Placental pericyte (primary cell): Measurements from ENCODE around the gene POT1. TPM values are rescaled to one million over a fixed set of nuclear protein-coding genes. Genes with fewer than 3 reads are reported as not detected.

ENCODE experiments used
- total RNA-seq: library from RNA; depleted of rRNA; stranded (reverse); fragments of >200 nt; gene quantifications from 2 replicates; pipeline ENCODE4 v1.2.3, GENCODE V29; 2012

Gene POT1, protein sequence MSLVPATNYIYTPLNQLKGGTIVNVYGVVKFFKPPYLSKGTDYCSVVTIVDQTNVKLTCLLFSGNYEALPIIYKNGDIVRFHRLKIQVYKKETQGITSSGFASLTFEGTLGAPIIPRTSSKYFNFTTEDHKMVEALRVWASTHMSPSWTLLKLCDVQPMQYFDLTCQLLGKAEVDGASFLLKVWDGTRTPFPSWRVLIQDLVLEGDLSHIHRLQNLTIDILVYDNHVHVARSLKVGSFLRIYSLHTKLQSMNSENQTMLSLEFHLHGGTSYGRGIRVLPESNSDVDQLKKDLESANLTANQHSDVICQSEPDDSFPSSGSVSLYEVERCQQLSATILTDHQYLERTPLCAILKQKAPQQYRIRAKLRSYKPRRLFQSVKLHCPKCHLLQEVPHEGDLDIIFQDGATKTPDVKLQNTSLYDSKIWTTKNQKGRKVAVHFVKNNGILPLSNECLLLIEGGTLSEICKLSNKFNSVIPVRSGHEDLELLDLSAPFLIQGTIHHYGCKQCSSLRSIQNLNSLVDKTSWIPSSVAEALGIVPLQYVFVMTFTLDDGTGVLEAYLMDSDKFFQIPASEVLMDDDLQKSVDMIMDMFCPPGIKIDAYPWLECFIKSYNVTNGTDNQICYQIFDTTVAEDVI
- total RNA-seq, result 12.3 and 31.8 TPM in 2 replicates

DNA sequence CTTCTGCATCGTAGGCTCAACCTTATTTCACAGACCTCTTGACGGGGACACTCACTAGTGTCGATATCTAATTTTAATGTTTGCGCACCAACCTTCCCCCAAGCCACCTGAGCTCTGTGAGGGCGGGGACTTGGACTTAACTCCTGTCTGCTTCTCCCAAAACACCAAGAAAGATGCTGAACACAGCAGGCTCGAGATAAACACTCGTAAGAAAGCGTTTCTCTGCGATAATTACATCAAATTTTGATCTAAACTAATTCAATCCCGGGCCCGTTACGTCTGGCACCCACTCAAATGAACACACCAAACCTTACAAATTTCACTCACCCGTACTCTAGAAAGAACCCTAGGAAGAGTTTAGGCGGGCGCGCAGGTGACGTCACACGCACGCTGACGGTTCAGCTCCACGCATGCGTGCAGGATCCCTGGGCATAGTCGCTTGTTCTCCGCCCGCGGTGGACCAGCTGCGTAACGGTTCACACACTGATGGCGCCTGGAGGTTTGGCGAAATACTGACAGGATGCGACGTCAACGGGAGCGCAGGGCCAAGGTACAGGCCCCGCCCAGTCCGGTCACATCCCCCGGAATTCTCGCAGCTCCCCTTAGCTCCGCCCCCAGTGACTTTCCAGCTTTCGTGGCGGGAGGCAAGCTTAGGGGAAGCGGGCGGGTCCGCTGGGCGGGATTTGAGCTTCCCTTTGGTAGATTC lies at the start of gene POT1:
TSS of gene POT1 (minus strand) at position 359 of the 706 bp plus-strand sequence. CDS start 32,652 bp downstream, outside the sequence.

Other genes starting within 250 kb of the POT1 start
- 2.6 and 4.6 TPM in 2 replicates for gene GPR37, start 164.0 kb downstream of the POT1 start, total RNA-seq